ENCODE data around the gene MRPL36. TPM values are rescaled to one million over a fixed set of nuclear protein-coding genes. Genes with fewer than 3 reads are reported as not detected.

The MRPL36 gene
- total RNA-seq, 8 experiments from 2014 or later: 38.8 to 113 (median 66.9) TPM

DNA sequence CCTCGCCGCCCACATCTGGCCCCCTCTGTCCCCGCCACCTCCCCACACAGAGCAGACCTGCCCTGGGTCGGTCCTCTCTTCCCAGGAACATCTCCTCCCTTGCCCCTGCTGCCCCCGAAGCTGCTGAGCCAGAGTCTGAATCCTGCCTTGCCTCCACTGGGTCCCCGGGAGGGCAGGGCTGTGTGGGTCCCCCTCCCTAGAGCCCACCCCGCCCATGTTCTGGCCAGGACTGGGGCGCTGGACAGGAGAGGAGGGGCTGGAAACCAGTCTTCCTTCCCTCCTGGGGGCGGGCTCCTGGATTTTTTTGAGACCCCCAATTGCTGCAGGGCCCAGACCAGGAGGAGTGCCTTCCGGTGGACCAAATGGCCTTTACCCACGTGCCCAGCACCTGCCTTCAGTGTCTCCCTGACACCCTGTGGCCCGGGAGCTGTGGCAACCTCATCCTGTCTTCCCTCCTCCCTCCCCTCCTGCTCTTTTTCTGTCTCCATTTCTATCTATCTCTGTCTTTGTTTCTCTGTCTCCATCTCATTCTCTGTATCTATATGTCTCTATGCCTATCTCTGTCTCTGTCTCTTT is 12.1 kb downstream of the MRPL36 start:
- H3K4me1 ChIP-seq (replicated peaks in 1 of 2): peaks cover 35 to 42% of the 10 kb centered on the region in 2 donors
- H3K27ac ChIP-seq: no peak overlapping the region
- 100% methylated on average over 1 of the region's 12 CpGs; no CpG with 5 or more reads in 9 of the 10 experiments for WGBS, 10 experiments
- H3K4me3 ChIP-seq: no peak overlapping the region
- in situ Hi-C loops (cut with MboI; ENCODE audit: low pct_unique_long_range_greater_than_20kb in 2 of 9, low sequenced_read_pairs in 9 of 9, unreplicated experiment in 9 of 9): no loop called here
- no peak for ATAC-seq (replicated peaks in 6 of 8)

GRCh38 chr5:1786621-1787471 is 12.8 kb downstream of the MRPL36 start:
- ATAC-seq (replicated peaks in 6 of 8): no peak
- WGBS, 10 experiments: 83 to 96% (median 95%) methylated on average over 4 to 16 of the region's 29 CpGs; no CpG with 5 or more reads in 6 of the 10 experiments
- H3K4me1 ChIP-seq (replicated peaks in 1 of 2): peaks cover 42 to 49% of the 10 kb centered on the region in 2 donors
- no peak overlapping the region for H3K4me3 ChIP-seq
- in situ Hi-C loops (cut with MboI; ENCODE audit: low pct_unique_long_range_greater_than_20kb in 2 of 9, low sequenced_read_pairs in 9 of 9, unreplicated experiment in 9 of 9): no loop called here
- H3K27ac ChIP-seq: no peak overlapping the region

GRCh38 chr5:1785984-1786383 is 13.7 kb downstream of the MRPL36 start:
- Histone ChIP-seq H3K4me3 (no peak overlapping the region), H3K4me1 (replicated peaks in 1 of 2) (peaks cover 43 to 51% of the 10 kb centered on the region in 2 donors), H3K27ac (no peak overlapping the region)
- 80 to 90% (median 84%) methylated on average over 1 to 6 of the region's 13 CpGs; no CpG with 5 or more reads in 7 of the 10 experiments for WGBS, 10 experiments
- in situ Hi-C loops (cut with MboI; ENCODE audit: low pct_unique_long_range_greater_than_20kb in 2 of 9, low sequenced_read_pairs in 9 of 9, unreplicated experiment in 9 of 9): no loop called here
- ATAC-seq (replicated peaks in 6 of 8): no peak

DNA sequence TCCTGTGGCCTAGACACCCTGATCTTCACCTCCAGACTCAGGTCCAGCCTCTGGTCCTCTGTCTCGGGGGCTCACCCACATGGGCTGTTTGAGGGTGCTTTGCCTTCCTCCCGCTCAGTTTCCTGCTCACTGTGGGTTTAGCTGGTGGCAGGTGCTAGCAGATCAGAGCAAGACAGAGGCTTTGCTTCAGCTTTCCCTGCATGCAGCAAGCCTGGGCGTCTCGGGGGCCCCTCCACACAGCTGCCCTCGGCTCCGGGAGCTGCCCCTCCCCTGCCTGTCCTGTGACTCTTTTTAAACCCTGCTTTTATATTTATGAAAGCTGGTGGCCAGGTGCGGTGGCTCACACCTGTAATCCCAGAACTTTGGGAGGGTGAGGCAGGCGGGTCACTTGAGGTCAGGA is 14.6 kb downstream of the MRPL36 start:
- no peak for ATAC-seq (replicated peaks in 6 of 8)
- Histone ChIP-seq H3K4me3 (no peak overlapping the region), H3K27ac (no peak overlapping the region), H3K4me1 (replicated peaks in 1 of 2) (peaks cover 35 to 42% of the 10 kb centered on the region in 2 donors)
- in situ Hi-C loops (cut with MboI; ENCODE audit: low pct_unique_long_range_greater_than_20kb in 2 of 9, low sequenced_read_pairs in 9 of 9, unreplicated experiment in 9 of 9): no loop called here
- 20 to 100% (median 85%) methylated on average over 1 to 5 of the region's 8 CpGs; no CpG with 5 or more reads in 5 of the 10 experiments for WGBS, 10 experiments

- WGBS, 10 experiments: 76 to 100% (median 86%) methylated on average over 1 to 8 of the region's 20 CpGs; no CpG with 5 or more reads in 3 of the 10 experiments
- in situ Hi-C loops (cut with MboI; ENCODE audit: low pct_unique_long_range_greater_than_20kb in 2 of 9, low sequenced_read_pairs in 9 of 9, unreplicated experiment in 9 of 9): no loop called here
- no peak for ATAC-seq (replicated peaks in 6 of 8)
Measured at GRCh38 chr5:1784197-1785050, 15.2 kb downstream of the MRPL36 start.

GRCh38 chr5:1783216-1783554 is 16.5 kb downstream of the MRPL36 start:
- 5 to 70% (median 26%) methylated on average over 2 to 11 of the region's 11 CpGs; no CpG with 5 or more reads in 2 of the 10 experiments for WGBS, 10 experiments
- no peak overlapping the region for H3K4me3 ChIP-seq
- in situ Hi-C loops (cut with MboI; ENCODE audit: low pct_unique_long_range_greater_than_20kb in 2 of 9, low sequenced_read_pairs in 9 of 9, unreplicated experiment in 9 of 9): no loop called here
- peak overlapping the region; percentile 38 to 68 for H3K27ac ChIP-seq
- peak in 5 of 8 experiments; percentile 92 to 95 (median 94) for ATAC-seq (replicated peaks in 6 of 8)
- peaks cover 25 to 28% of the 10 kb centered on the region in 2 donors for H3K4me1 ChIP-seq (replicated peaks in 1 of 2)

More at GRCh38 chr5:1784197-1785050, 15.2 kb downstream of the MRPL36 start:
- Histone ChIP-seq H3K27ac (peak overlapping the region; percentile 5 to 7), H3K4me1 (replicated peaks in 1 of 2) (peaks cover 30 to 35% of the 10 kb centered on the region in 2 donors), H3K4me3 (no peak overlapping the region)

- WGBS, 10 experiments: 17 to 81% (median 55%) methylated on average over 1 to 7 of the region's 14 CpGs; no CpG with 5 or more reads in 4 of the 10 experiments
- peak in 4 of 8 experiments; percentile 70 to 75 (median 73) for ATAC-seq (replicated peaks in 6 of 8)
- in situ Hi-C loops (cut with MboI; ENCODE audit: low pct_unique_long_range_greater_than_20kb in 2 of 9, low sequenced_read_pairs in 9 of 9, unreplicated experiment in 9 of 9): no loop called here
Measured at GRCh38 chr5:1782385-1783215, 17.0 kb downstream of the MRPL36 start.

GRCh38 chr5:1781726-1782384 is 17.8 kb downstream of the MRPL36 start:
- peaks cover 25 to 28% of the 10 kb centered on the region in 2 donors for H3K4me1 ChIP-seq (replicated peaks in 1 of 2)
- peak overlapping the region; percentile 28 to 68 for H3K27ac ChIP-seq
- WGBS, 10 experiments: 40 to 100% (median 86%) methylated on average over 1 to 4 of the region's 9 CpGs; no CpG with 5 or more reads in 4 of the 10 experiments
- ATAC-seq (replicated peaks in 6 of 8): no peak
- no peak overlapping the region for H3K4me3 ChIP-seq
- in situ Hi-C loops (cut with MboI; ENCODE audit: low pct_unique_long_range_greater_than_20kb in 2 of 9, low sequenced_read_pairs in 9 of 9, unreplicated experiment in 9 of 9): no loop called here

More at GRCh38 chr5:1782385-1783215, 17.0 kb downstream of the MRPL36 start:
- Histone ChIP-seq H3K4me1 (replicated peaks in 1 of 2) (peaks cover 25 to 28% of the 10 kb centered on the region in 2 donors), H3K4me3 (no peak overlapping the region), H3K27ac (peak overlapping the region; percentile 38 to 68)

GRCh38 chr5:1781107-1781506 is 18.5 kb downstream of the MRPL36 start:
- WGBS, 10 experiments: 55 to 100% (median 98%) methylated on average over 1 to 4 of the region's 6 CpGs; no CpG with 5 or more reads in 2 of the 10 experiments
- in situ Hi-C loops (cut with MboI; ENCODE audit: low pct_unique_long_range_greater_than_20kb in 2 of 9, low sequenced_read_pairs in 9 of 9, unreplicated experiment in 9 of 9): no loop called here

GRCh38 chr5:1780614-1780930 is 19.1 kb downstream of the MRPL36 start:
- peaks cover 25 to 28% of the 10 kb centered on the region in 2 donors for H3K4me1 ChIP-seq (replicated peaks in 1 of 2)
- WGBS, 10 experiments: 70 to 100% (median 88%) methylated on average over 1 to 6 of the region's 6 CpGs; no CpG with 5 or more reads in 2 of the 10 experiments
- in situ Hi-C loops (cut with MboI; ENCODE audit: low pct_unique_long_range_greater_than_20kb in 2 of 9, low sequenced_read_pairs in 9 of 9, unreplicated experiment in 9 of 9): no loop called here
- ATAC-seq (replicated peaks in 6 of 8): no peak
- H3K27ac ChIP-seq: no peak overlapping the region
- H3K4me3 ChIP-seq: no peak overlapping the region

More at GRCh38 chr5:1781107-1781506, 18.5 kb downstream of the MRPL36 start:
- no peak overlapping the region for H3K4me3 ChIP-seq
- H3K27ac ChIP-seq: no peak overlapping the region
- peaks cover 25 to 28% of the 10 kb centered on the region in 2 donors for H3K4me1 ChIP-seq (replicated peaks in 1 of 2)
- no peak for ATAC-seq (replicated peaks in 6 of 8)

- ATAC-seq (replicated peaks in 6 of 8): no peak
- Histone ChIP-seq H3K4me1 (replicated peaks in 1 of 2) (peaks cover 25 to 28% of the 10 kb centered on the region in 2 donors), H3K4me3 (no peak overlapping the region), H3K27ac (no peak overlapping the region)
- WGBS, 10 experiments: 60 to 100% (median 96%) methylated on average over 1 to 4 of the region's 20 CpGs; no CpG with 5 or more reads in 3 of the 10 experiments
- in situ Hi-C loops (cut with MboI; ENCODE audit: low pct_unique_long_range_greater_than_20kb in 2 of 9, low sequenced_read_pairs in 9 of 9, unreplicated experiment in 9 of 9): no loop called here
Measured at GRCh38 chr5:1779782-1780613, 19.6 kb downstream of the MRPL36 start.

All from motor neuron (in vitro differentiated cells).